Activated naive CD4-positive, alpha-beta T cell treated with anti-CD3 and anti-CD28 coated beads, Interleukin-2, amount 50 U/mL, for 16 hours (primary cell): ENCODE measurements around the gene PIP5K1B.
A peak's percentile ranks its signal among the peaks of the same experiment; 100 is the strongest.

ENCODE experiments used
- DNase-seq: peaks from one replicate; pipeline ENCODE4 v3.0.0-alpha.2; 2020

Gene PIP5K1B

GRCh38 chr9:69004836-69005235, 299.8 kb downstream of the PIP5K1B start:
- no peak for DNase-seq

- DNase-seq = no peak
These were observed 304.7 kb downstream of the PIP5K1B start for GRCh38 chr9:69009708-69010107.

- DNase-seq = no peak
These were observed 307.8 kb downstream of the PIP5K1B start for GRCh38 chr9:69012696-69013381.

- no peak for DNase-seq
These were observed 308.3 kb downstream of the PIP5K1B start for GRCh38 chr9:69013382-69013727.

GRCh38 chr9:69014013-69014412, 309.0 kb downstream of the PIP5K1B start, which contains the start of gene PRKACG:
PRKACG (minus strand) TSS chr9:69014113; CDS start chr9:69014092, 21 bp downstream.
- no peak for DNase-seq

GRCh38 chr9:69016191-69017096, 311.4 kb downstream of the PIP5K1B start:
- DNase-seq = no peak

- no peak for DNase-seq
These were observed 313.7 kb downstream of the PIP5K1B start for GRCh38 chr9:69018737-69019136.

GRCh38 chr9:69019808-69020207, 314.8 kb downstream of the PIP5K1B start:
- DNase-seq = no peak

GRCh38 chr9:69020301-69021145, 315.5 kb downstream of the PIP5K1B start:
- DNase-seq = no peak

GRCh38 chr9:69023650-69024049, 318.6 kb downstream of the PIP5K1B start:
- DNase-seq = no peak

GRCh38 chr9:69027355-69028097, 322.5 kb downstream of the PIP5K1B start:
- DNase-seq = peak; percentile 29

GRCh38 chr9:69028754-69029153, 323.7 kb downstream of the PIP5K1B start:
- no peak for DNase-seq

GRCh38 chr9:69029535-69029934, 324.5 kb downstream of the PIP5K1B start:
- DNase-seq = no peak

- DNase-seq = no peak
These were observed 326.0 kb downstream of the PIP5K1B start for GRCh38 chr9:69030851-69031645.

- DNase-seq = no peak
These were observed 329.0 kb downstream of the PIP5K1B start for GRCh38 chr9:69034071-69034470.

GRCh38 chr9:69035438-69036308, 330.6 kb downstream of the PIP5K1B start, which contains the start of gene FXN:
FXN (plus strand) TSS chr9:69035752; CDS start chr9:69035783, 31 bp downstream.
- peak; percentile 86 for DNase-seq

GRCh38 chr9:69036309-69036708, 331.3 kb downstream of the PIP5K1B start:
- DNase-seq = peak; percentile 15

GRCh38 chr9:69036799-69037198, 331.8 kb downstream of the PIP5K1B start:
- DNase-seq = no peak

- no peak for DNase-seq
These were observed 335.6 kb downstream of the PIP5K1B start for GRCh38 chr9:69040646-69041045.
